Measurements from ENCODE around the gene TTYH3. TPM values are rescaled to one million over a fixed set of nuclear protein-coding genes. Genes with fewer than 3 reads are reported as not detected.
A peak's percentile ranks its signal among the peaks of the same experiment; 100 is the strongest.

Gene TTYH3
- total RNA-seq, 6 experiments from 2014 or later: 10.3 to 59.3 (median 37.6) TPM

DNA sequence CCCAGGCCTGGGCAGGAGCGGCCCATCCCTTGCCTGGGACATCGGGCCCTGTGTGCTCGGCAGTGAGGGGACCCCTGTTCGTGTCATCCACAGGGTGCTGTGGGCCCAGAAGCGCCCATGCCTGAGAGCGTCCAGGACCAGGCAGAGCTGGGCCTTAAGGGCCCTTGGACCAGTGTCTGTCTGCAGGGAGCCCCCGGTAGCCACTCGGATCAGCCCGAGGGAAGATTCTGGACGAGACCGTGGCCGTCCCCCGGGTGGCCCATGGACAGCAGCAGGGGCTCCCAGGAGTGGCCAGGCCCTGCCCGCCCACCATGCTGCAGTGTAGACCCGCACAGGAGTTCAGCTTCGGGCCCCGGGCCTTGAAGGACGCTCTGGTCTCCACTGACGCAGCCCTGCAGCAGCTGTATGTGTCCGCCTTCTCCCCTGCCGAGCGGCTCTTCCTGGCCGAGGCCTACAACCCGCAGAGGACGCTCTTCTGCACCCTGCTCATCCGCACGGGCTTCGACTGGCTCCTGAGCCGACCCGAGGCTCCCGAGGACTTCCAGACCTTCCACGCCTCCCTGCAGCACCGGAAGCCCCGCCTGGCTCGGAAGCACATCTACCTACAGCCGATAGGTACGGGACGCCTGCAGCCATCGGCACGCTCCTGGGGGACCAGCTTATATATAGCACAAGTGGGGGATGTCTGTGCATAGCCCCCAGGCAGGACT is 68.5 kb downstream of the TTYH3 start:
- no peak for DNase-seq
- H3K27ac ChIP-seq: no peak overlapping the region
- no peaks in the 10 kb centered on the region for H3K9me3 ChIP-seq
- no peaks in the 10 kb centered on the region for H3K36me3 ChIP-seq
- no peaks in the 10 kb centered on the region for H3K4me1 ChIP-seq
- intact Hi-C loops (cut with DNase I): no loop called here
- no peak for TF ChIP-seq POLR2A (IDR thresholded peaks at IDR 0.05)
- TF ChIP-seq CTCF (IDR thresholded peaks at IDR 0.05): no peak
- ATAC-seq: no peak
- no peaks in the 10 kb centered on the region for H3K27me3 ChIP-seq
- 86% methylated on average over 4 of the region's 40 CpGs for WGBS (ENCODE audit: insufficient coverage, low coverage, low lambda C conversion rate, missing lambda C conversion rate)
- H3K4me3 ChIP-seq: no peak overlapping the region

DNA sequence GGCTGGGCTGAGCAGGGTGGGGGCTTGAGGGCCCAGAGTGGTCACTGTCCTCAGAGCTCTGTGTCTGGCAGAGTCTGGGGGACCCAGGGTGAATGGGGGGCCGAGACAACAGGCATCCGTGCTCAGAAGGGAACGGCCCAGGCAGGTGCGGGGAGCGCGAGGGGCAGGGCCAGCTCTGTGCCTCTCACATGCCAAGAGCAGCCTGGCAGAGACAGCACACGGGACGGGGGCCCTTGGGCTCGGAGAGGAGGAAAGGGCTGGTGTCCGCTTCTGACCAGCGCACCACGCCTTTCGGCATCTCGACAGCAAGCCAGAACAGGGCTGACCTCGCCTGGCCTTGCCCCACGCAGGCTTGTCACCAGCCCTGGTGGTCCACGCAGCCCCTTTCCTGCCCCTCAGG is 69.6 kb downstream of the TTYH3 start:
- Histone ChIP-seq H3K36me3 (no peaks in the 10 kb centered on the region), H3K27me3 (no peaks in the 10 kb centered on the region), H3K4me1 (no peaks in the 10 kb centered on the region), H3K27ac (no peak overlapping the region), H3K9me3 (no peaks in the 10 kb centered on the region), H3K4me3 (no peak overlapping the region)
- DNase-seq: no peak
- intact Hi-C loops (cut with DNase I): no loop called here
- TF ChIP-seq POLR2A (IDR thresholded peaks at IDR 0.05): no peak
- TF ChIP-seq CTCF (IDR thresholded peaks at IDR 0.05): no peak
- 80% methylated on average over 1 of the region's 17 CpGs for WGBS (ENCODE audit: insufficient coverage, low coverage, low lambda C conversion rate, missing lambda C conversion rate)
- peak in 2 of 4 donors; percentile 3 for ATAC-seq

DNA sequence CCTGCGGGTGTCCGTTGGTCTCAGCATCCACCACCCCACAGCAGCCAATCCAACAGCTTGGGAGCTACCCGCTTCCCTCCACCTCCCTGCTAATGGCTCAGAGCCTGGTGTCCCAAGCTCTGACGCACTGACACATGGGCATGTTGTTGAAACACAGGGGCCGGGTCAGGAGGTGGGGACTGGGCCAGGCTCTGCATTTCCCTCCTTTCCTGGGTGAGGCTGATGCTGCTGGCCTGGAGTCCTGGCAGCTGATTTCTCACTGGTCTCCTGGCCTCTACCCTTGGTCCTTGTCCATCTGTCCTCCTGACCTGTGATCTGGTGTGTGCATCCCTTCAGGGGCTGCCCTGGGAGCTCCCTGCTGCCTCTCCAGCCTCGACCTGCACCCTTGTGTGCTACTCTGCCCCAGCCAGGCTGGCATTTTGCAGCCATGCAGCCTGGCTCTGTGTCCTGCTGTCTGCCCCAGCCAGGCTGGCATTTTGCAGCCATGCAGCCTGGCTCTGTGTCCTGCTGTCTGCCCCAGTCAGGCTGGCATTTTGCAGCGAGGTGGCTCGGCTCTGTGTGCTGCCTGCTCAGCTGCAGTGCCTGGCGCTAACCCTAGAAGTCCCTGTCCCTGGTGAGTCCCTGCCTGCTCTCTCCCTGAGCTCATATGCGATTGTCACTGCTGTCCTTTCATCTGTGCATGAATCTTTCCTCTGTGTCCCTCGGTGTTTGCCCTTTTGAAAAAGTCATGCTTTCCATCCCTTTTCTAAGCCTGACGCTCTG is 70.2 kb downstream of the TTYH3 start:
- 46% methylated on average over 7 of the region's 12 CpGs for WGBS (ENCODE audit: insufficient coverage, low coverage, low lambda C conversion rate, missing lambda C conversion rate)
- Histone ChIP-seq H3K4me3 (no peak overlapping the region), H3K4me1 (no peaks in the 10 kb centered on the region), H3K9me3 (no peaks in the 10 kb centered on the region), H3K27ac (no peak overlapping the region), H3K27me3 (no peaks in the 10 kb centered on the region), H3K36me3 (no peaks in the 10 kb centered on the region)
- peak; percentile 81 to 86 (median 81) for ATAC-seq
- TF ChIP-seq POLR2A (IDR thresholded peaks at IDR 0.05) (no peak), CTCF (IDR thresholded peaks at IDR 0.05) (no peak)
- intact Hi-C loops (cut with DNase I): no loop called here
- DNase-seq: peak; percentile 63 to 94 (median 73)

DNA sequence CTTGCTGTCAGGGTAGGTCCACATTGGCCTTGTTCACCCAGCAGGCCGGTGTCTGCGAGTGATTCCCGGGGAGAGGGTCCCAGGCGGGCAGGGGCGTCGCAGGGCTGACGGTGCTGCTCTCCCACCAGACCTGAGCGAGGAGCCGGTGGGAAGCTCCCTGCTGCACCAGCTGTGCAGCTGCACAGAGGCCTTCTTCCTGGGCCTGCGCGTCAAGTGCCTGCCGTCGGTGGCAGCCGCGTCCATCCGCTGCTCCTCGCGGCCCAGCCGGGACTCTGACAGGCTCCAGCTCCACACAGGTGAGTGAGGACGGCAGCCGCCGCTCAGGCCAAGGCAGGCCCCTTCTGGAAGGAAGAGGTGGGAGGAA is 70.8 kb downstream of the TTYH3 start:
- 90% methylated on average over 2 of the region's 22 CpGs for WGBS (ENCODE audit: insufficient coverage, low coverage, low lambda C conversion rate, missing lambda C conversion rate)
- DNase-seq: no peak
- Histone ChIP-seq H3K9me3 (no peaks in the 10 kb centered on the region), H3K27ac (no peak overlapping the region), H3K4me3 (no peak overlapping the region), H3K4me1 (no peaks in the 10 kb centered on the region), H3K27me3 (no peaks in the 10 kb centered on the region), H3K36me3 (no peaks in the 10 kb centered on the region)
- no peak for ATAC-seq
- TF ChIP-seq CTCF (IDR thresholded peaks at IDR 0.05) (no peak), POLR2A (IDR thresholded peaks at IDR 0.05) (no peak)
- intact Hi-C loops (cut with DNase I): no loop called here

All from right lobe of liver (tissue), 6 donors.